Uterus (tissue), 2 donors: ENCODE measurements around the gene TOM1.

Source experiments
- POLR2A ChIP-seq, 2 donors: fragments of 450-650 bp; IDR thresholded peaks; one replicate each; pipeline ENCODE4 v1.6.1; 2016; ENCODE audit warnings: antibody characterized with exemption in 2 of 2, mild to moderate bottlenecking in 1 of 2, moderate library complexity in 1 of 2
- TF ChIP-seq, protein P1 (sequence below), 4 experiments: fragments of 200-600 bp in 2 of 4; fragments of 450-650 bp in 2 of 4; sonication (generic) in 2 of 4; IDR thresholded peaks; one replicate each; pipeline ENCODE4 v1.5.1; 2016 to 2019; ENCODE audit warnings: antibody characterized with exemption in 4 of 4, mild to moderate bottlenecking in 2 of 4, moderate library complexity in 1 of 4

DNA sequence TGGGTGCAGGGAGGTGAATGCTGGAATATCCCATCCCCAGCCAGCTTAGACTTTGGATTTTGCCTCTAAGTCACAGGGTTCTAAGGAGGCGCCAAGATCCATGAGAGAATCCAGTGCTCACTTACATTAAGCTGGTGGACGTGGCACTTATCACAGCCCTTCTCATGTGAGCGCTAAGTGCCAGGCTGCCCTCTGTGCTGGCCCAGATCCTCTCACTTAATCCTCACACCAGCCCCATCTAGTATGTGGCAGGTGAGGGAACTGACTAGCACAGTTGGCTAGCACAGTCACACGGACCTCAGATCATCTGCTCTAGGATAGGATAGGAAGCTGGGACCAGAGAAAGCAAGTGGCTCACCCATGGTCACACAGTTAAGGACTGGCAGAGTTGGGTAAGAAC lies 84.8 kb downstream of the TOM1 start:
- TF ChIP-seq, protein P1, sequence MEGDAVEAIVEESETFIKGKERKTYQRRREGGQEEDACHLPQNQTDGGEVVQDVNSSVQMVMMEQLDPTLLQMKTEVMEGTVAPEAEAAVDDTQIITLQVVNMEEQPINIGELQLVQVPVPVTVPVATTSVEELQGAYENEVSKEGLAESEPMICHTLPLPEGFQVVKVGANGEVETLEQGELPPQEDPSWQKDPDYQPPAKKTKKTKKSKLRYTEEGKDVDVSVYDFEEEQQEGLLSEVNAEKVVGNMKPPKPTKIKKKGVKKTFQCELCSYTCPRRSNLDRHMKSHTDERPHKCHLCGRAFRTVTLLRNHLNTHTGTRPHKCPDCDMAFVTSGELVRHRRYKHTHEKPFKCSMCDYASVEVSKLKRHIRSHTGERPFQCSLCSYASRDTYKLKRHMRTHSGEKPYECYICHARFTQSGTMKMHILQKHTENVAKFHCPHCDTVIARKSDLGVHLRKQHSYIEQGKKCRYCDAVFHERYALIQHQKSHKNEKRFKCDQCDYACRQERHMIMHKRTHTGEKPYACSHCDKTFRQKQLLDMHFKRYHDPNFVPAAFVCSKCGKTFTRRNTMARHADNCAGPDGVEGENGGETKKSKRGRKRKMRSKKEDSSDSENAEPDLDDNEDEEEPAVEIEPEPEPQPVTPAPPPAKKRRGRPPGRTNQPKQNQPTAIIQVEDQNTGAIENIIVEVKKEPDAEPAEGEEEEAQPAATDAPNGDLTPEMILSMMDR (IDR thresholded peaks at IDR 0.05): no peak
- TF ChIP-seq POLR2A (IDR thresholded peaks at IDR 0.05): no peak
